Lower leg skin (tissue), 3 donors: ENCODE data around the gene EPO.

Source experiments
- POLR2A ChIP-seq, 2 donors: fragments of 450-650 bp; IDR thresholded peaks; one replicate each; pipeline ENCODE4 v1.6.1; 2016 to 2017; ENCODE audit warnings: antibody characterized with exemption in 2 of 2, mild to moderate bottlenecking in 1 of 2, moderate library complexity in 1 of 2
- TF ChIP-seq, protein P1 (sequence below), 3 donors: fragments of 450-650 bp; IDR thresholded peaks; one replicate each; pipeline ENCODE4 v1.5.1; 2016; ENCODE audit warnings: antibody characterized with exemption in 3 of 3, mild to moderate bottlenecking in 3 of 3, moderate library complexity in 2 of 3

DNA sequence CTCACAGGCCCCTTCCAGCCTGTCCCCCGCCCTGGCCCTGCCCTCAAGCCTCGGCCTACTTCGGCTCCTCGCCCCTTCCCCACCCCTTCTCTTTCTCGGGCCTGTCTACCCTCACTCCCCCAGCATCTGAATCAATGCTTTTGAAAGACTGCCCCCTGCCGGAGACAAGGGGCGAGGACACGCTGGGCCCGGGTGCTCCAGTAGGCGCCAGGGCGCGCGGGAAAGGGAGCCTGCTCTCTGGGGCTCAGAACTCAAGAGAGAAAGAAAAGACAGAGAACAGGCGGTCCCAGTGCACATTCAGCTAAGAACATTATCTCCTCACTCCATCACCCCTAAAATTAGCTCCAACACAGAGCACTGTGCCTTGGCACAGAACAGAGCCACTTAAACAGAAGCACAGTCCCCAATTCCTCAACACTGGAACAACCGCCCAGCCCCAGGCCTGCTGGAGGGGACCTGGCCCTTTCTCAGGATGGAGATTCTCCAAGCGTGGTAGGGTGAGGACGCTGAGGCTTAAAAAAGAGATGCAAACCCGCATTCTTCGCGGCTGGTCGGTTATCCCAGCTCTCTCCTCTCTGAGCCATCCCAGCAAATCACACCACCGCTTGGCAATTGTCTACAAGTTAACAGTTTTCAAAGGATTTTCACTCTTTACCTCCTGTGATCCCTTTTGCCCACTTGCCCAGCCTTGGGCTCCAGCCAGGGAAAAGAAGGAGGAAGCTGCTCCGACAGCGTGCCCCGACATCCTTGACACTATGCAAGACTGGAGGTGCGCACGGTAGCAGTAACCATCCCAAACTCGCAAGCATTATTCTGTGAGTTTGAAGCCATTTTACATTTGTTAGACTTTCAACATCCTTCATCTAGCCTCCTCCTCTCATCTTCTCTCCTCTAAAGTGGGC is 28.3 kb upstream of the EPO start:
- TF ChIP-seq, protein P1, sequence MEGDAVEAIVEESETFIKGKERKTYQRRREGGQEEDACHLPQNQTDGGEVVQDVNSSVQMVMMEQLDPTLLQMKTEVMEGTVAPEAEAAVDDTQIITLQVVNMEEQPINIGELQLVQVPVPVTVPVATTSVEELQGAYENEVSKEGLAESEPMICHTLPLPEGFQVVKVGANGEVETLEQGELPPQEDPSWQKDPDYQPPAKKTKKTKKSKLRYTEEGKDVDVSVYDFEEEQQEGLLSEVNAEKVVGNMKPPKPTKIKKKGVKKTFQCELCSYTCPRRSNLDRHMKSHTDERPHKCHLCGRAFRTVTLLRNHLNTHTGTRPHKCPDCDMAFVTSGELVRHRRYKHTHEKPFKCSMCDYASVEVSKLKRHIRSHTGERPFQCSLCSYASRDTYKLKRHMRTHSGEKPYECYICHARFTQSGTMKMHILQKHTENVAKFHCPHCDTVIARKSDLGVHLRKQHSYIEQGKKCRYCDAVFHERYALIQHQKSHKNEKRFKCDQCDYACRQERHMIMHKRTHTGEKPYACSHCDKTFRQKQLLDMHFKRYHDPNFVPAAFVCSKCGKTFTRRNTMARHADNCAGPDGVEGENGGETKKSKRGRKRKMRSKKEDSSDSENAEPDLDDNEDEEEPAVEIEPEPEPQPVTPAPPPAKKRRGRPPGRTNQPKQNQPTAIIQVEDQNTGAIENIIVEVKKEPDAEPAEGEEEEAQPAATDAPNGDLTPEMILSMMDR (IDR thresholded peaks at IDR 0.05), result peak in 1 of 3 donors; percentile 69
- TF ChIP-seq POLR2A (IDR thresholded peaks at IDR 0.05), result no peak
